Tibial nerve (tissue), 4 donors: ENCODE results near the gene MAPK4. TPM values are rescaled to one million over a fixed set of nuclear protein-coding genes. Genes with fewer than 3 reads are reported as not detected.

ENCODE experiments used
- DNase-seq, 2 donors: peaks; one replicate each; pipeline ENCODE4 v3.0.0-alpha.2; 2019; ENCODE audit warnings: low spot score in 2 of 2
- H3K27ac ChIP-seq, 4 donors: fragments of 200-600 bp; sonication (generic) in 3 of 4; one replicate each; pipeline ENCODE4 v1.5.1; 2017 to 2019; ENCODE audit warnings: mild to moderate bottlenecking in 1 of 4
- H3K27me3 ChIP-seq, 2 donors: fragments of 200-600 bp; sonication (generic) in 1 of 2; one replicate each; pipeline versions ENCODE4 v1.5.1 to v1.6.0; 2017 to 2019
- H3K36me3 ChIP-seq, 3 donors: fragments of 200-600 bp; sonication (generic); one replicate each; pipeline ENCODE4 v1.5.1; 2018 to 2019
- H3K4me1 ChIP-seq, 4 donors: fragments of 200-600 bp; sonication (generic) in 3 of 4; one replicate each; pipeline ENCODE4 v1.5.1; 2017 to 2019
- H3K4me3 ChIP-seq, 4 donors: fragments of 200-600 bp; sonication (generic) in 3 of 4; one replicate each; pipeline ENCODE4 v1.5.1; 2017 to 2019; ENCODE audit warnings: mild to moderate bottlenecking in 1 of 4, moderate library complexity in 1 of 4
- H3K9me3 ChIP-seq, 4 donors: fragments of 200-600 bp; sonication (generic) in 3 of 4; one replicate each; pipeline ENCODE4 v1.5.1; 2017 to 2019
- EP300 ChIP-seq, 2 donors: sonication (generic); formaldehyde crosslinking; IDR thresholded peaks; one replicate each; pipeline ENCODE4 v1.6.1; 2017; ENCODE audit warnings: antibody characterized with exemption in 2 of 2, mild to moderate bottlenecking in 1 of 2
- POLR2A ChIP-seq, 2 donors: fragments of 450-650 bp; IDR thresholded peaks; one replicate each; pipeline ENCODE4 v1.6.1; 2017; ENCODE audit warnings: antibody characterized with exemption in 2 of 2, mild to moderate bottlenecking in 2 of 2, moderate library complexity in 2 of 2
- WGBS, 2 donors: methylation state at CpG; one replicate each; pipeline ENCODE4 v1.1.5; 2018; 5-methylcytosine and 5-hydroxymethylcytosine counted together
- total RNA-seq, 4 donors: library from RNA; depleted of rRNA; stranded (reverse); fragments of >200 nt; gene quantifications; one replicate each; pipeline ENCODE4 v1.1.0, GENCODE V29; 2016
- TF ChIP-seq, protein P1 (sequence below), 5 experiments: fragments of 200-600 bp in 3 of 5; fragments of 450-650 bp in 2 of 5; sonication (generic) in 3 of 5; IDR thresholded peaks; one replicate each; pipeline ENCODE4 v1.5.1; 2016 to 2019; ENCODE audit warnings: antibody characterized with exemption in 5 of 5, mild to moderate bottlenecking in 3 of 5, moderate library complexity in 2 of 5

MAPK4 gene
- total RNA-seq, 4 donors from 2014 or later = 1.4 to 10.8 (median 2.3) TPM

DNA sequence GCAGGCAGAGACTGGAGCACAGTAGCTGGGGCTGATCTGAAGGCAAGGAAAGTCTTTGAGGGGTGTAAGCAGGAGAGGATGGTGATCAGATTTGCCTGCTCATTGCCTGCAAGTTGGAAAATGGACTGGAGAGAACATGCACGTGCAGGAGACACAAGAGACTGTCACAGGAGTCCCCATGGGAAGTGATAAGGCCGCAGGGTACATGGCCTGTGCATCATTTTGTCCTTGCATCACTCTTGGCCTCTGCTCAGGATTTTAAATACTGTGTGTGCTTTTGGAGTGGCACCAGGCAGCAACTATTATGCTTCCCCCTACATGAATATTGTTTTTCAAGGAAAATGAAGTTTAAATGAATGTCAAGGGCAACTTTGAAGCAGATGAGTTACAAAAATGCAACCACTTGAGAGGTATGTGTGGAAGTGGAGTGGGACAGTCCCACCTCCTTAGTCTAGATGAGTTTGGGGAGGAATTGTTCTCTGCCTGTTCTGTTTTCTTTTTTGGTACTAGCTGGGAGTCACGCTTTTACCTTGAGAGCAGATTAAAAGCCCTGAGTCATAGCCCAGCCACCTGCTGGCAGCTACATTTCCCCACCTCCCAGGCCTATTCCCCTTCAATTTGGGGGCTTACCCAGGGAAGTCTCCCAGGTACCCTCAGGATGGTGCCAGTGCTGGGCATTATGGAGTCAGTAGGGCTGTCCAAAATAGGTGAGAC is 19.3 kb downstream of the MAPK4 start:
- TF ChIP-seq, protein P1, sequence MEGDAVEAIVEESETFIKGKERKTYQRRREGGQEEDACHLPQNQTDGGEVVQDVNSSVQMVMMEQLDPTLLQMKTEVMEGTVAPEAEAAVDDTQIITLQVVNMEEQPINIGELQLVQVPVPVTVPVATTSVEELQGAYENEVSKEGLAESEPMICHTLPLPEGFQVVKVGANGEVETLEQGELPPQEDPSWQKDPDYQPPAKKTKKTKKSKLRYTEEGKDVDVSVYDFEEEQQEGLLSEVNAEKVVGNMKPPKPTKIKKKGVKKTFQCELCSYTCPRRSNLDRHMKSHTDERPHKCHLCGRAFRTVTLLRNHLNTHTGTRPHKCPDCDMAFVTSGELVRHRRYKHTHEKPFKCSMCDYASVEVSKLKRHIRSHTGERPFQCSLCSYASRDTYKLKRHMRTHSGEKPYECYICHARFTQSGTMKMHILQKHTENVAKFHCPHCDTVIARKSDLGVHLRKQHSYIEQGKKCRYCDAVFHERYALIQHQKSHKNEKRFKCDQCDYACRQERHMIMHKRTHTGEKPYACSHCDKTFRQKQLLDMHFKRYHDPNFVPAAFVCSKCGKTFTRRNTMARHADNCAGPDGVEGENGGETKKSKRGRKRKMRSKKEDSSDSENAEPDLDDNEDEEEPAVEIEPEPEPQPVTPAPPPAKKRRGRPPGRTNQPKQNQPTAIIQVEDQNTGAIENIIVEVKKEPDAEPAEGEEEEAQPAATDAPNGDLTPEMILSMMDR (IDR thresholded peaks at IDR 0.05) = no peak
- no peak for TF ChIP-seq POLR2A (IDR thresholded peaks at IDR 0.05)
- TF ChIP-seq EP300 (IDR thresholded peaks at IDR 0.05) = no peak
- no peak for DNase-seq
- no peak overlapping the region for H3K4me3 ChIP-seq
- H3K27me3 ChIP-seq = no peaks in the 10 kb centered on the region
- H3K9me3 ChIP-seq = peaks cover 0 to 8% (median 0%) of the 10 kb centered on the region in 4 donors
- no peaks in the 10 kb centered on the region for H3K4me1 ChIP-seq
- no peak overlapping the region for H3K27ac ChIP-seq
- no peaks in the 10 kb centered on the region for H3K36me3 ChIP-seq
- WGBS, 2 donors = 76 to 81% methylated on average over 3 of the region's 3 CpGs

DNA sequence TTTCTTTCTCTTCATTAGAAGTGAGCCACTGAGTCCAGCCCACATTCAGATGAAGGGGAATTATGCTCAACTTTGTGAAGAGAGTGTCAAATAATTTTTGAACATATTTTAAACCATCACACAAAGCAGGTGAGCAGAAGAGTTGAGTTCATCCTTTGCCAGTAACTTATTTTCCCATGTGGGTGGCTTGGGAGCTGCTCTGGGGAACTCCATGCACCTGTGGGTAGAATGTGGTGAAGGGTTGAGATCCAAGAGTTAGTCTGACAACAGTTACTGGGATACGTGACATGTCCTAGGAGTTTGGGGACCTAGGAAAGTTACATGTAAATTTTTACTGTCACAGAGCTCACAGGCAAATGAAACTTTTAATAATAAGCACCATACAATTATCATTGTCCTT is 21.6 kb downstream of the MAPK4 start:
- Histone ChIP-seq H3K9me3 (peaks cover 0 to 20% (median 0%) of the 10 kb centered on the region in 4 donors), H3K36me3 (no peaks in the 10 kb centered on the region), H3K27me3 (no peaks in the 10 kb centered on the region), H3K27ac (no peak overlapping the region), H3K4me3 (no peak overlapping the region), H3K4me1 (no peaks in the 10 kb centered on the region)
- TF ChIP-seq EP300 (IDR thresholded peaks at IDR 0.05) (no peak), POLR2A (IDR thresholded peaks at IDR 0.05) (no peak)
- TF ChIP-seq, protein P1 (IDR thresholded peaks at IDR 0.05) = no peak
- 96% methylated on average over 1 of the region's 1 CpG for WGBS, 2 donors
- DNase-seq = no peak

DNA sequence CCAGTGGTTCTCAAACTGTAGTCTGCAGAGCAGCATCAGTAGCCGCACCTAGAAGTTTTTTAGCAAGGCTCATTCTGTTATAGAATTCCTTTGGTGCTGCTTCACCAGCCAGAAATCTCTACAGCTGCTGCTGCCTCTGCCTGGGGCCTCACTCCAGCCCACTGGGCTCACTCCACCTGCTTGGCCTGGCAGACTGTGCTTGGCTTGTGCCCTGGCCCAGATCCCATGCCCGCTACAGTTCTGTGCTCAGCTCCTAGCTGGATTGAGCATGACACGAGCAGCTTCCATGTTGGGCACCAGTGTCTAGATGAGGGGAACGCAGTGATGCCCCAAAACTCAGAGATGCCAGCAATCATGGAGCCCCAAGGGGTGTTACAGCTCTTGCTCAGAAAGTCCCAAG is 22.6 kb downstream of the MAPK4 start:
- TF ChIP-seq, protein P1 (IDR thresholded peaks at IDR 0.05) = no peak
- no peak for TF ChIP-seq POLR2A (IDR thresholded peaks at IDR 0.05)
- TF ChIP-seq EP300 (IDR thresholded peaks at IDR 0.05) = no peak
- Histone ChIP-seq H3K4me3 (no peak overlapping the region), H3K27me3 (no peaks in the 10 kb centered on the region), H3K27ac (no peak overlapping the region), H3K4me1 (no peaks in the 10 kb centered on the region), H3K9me3 (peaks cover 0 to 29% (median under 1%) of the 10 kb centered on the region in 4 donors), H3K36me3 (no peaks in the 10 kb centered on the region)
- 88% methylated on average over 4 of the region's 4 CpGs for WGBS, 2 donors
- DNase-seq = no peak

DNA sequence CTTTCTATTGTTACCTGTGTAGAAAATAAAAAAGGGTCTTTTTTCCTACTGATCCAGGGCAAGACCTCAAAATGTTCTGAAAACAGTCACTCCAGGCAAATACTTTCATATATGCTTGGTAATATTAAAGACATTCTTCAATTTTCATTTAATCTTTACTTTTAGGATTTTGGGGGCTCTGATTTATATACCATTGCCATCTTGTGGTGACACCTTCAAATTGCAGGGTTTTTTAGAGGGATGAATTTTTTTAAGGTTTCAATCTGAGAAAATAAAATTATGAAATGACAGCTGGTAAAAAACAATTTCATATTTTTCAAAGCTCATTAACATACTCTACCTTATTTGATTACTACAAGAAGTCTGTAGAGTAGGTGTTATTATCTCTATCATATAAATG is 26.8 kb downstream of the MAPK4 start:
- no peaks in the 10 kb centered on the region for H3K27me3 ChIP-seq
- H3K27ac ChIP-seq = no peak overlapping the region
- TF ChIP-seq EP300 (IDR thresholded peaks at IDR 0.05) = no peak
- TF ChIP-seq, protein P1 (IDR thresholded peaks at IDR 0.05) = no peak
- no peak for TF ChIP-seq POLR2A (IDR thresholded peaks at IDR 0.05)
- no peak for DNase-seq
- H3K36me3 ChIP-seq = no peaks in the 10 kb centered on the region
- H3K4me3 ChIP-seq = no peak overlapping the region
- H3K4me1 ChIP-seq = no peaks in the 10 kb centered on the region
- peaks cover 0 to 36% (median 3%) of the 10 kb centered on the region in 4 donors for H3K9me3 ChIP-seq

DNA sequence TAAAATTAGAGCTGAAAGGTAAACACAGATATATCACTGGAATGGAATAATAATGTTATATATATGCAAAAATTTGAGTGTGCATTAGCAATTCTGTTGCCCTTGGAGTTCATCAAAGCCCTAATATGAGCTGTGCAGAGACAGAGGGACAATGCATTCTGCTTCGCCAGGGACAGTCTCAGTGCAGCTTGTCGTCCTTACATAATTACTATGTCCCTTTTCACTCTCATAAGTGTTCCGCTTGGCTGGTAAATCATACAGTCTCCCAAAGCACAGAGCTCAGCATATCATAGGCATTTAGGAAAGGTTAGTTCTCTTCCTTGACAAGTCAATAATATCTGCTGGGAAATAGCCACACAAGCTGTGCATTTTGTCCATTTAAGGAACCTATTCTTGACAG is 30.7 kb downstream of the MAPK4 start:
- H3K9me3 ChIP-seq = peaks cover 0 to 29% (median 5%) of the 10 kb centered on the region in 4 donors
- no peak overlapping the region for H3K4me3 ChIP-seq
- no peak overlapping the region for H3K27ac ChIP-seq
- no peak for TF ChIP-seq POLR2A (IDR thresholded peaks at IDR 0.05)
- TF ChIP-seq, protein P1 (IDR thresholded peaks at IDR 0.05) = no peak
- TF ChIP-seq EP300 (IDR thresholded peaks at IDR 0.05) = no peak
- no peak for DNase-seq
- 71 to 73% methylated on average over 3 of the region's 3 CpGs for WGBS, 2 donors
- H3K27me3 ChIP-seq = no peaks in the 10 kb centered on the region
- H3K4me1 ChIP-seq = no peaks in the 10 kb centered on the region
- no peaks in the 10 kb centered on the region for H3K36me3 ChIP-seq
